ENCODE data around the gene TST.

The TST gene

GRCh38 chr22:37053310-37054055 lies 34.2 kb upstream of the TST start:
- DNase-seq (ENCODE audit: low read depth) = no peak

GRCh38 chr22:37052386-37053309 lies 33.4 kb upstream of the TST start:
- no peak for DNase-seq (ENCODE audit: low read depth)

GRCh38 chr22:37051391-37052385 lies 32.4 kb upstream of the TST start, which contains the start of gene KCTD17:
TSS of gene KCTD17 (plus strand) at chr22:37051742. CDS start at chr22:37051761, 19 bp downstream.
- DNase-seq (ENCODE audit: low read depth) = peak; percentile 75

- DNase-seq (ENCODE audit: low read depth) = no peak
These were observed 31.7 kb upstream of the TST start for GRCh38 chr22:37050913-37051312.

- no peak for DNase-seq (ENCODE audit: low read depth)
These were observed 30.0 kb upstream of the TST start for GRCh38 chr22:37049224-37049623.

- DNase-seq (ENCODE audit: low read depth) = no peak
These were observed 28.9 kb upstream of the TST start for GRCh38 chr22:37048133-37048532.

GRCh38 chr22:37047006-37047405 lies 27.8 kb upstream of the TST start:
- no peak for DNase-seq (ENCODE audit: low read depth)

- no peak for DNase-seq (ENCODE audit: low read depth)
These were observed 27.3 kb upstream of the TST start for GRCh38 chr22:37046589-37046988.

GRCh38 chr22:37045958-37046357 lies 26.7 kb upstream of the TST start:
- no peak for DNase-seq (ENCODE audit: low read depth)

- no peak for DNase-seq (ENCODE audit: low read depth)
These were observed 25.7 kb upstream of the TST start for GRCh38 chr22:37044634-37045625.

GRCh38 chr22:37043828-37044538 lies 24.7 kb upstream of the TST start:
- DNase-seq (ENCODE audit: low read depth) = peak; percentile 26

GRCh38 chr22:37043209-37043827 lies 24.1 kb upstream of the TST start:
- DNase-seq (ENCODE audit: low read depth) = no peak

GRCh38 chr22:37039466-37039865 lies 20.2 kb upstream of the TST start:
- DNase-seq (ENCODE audit: low read depth) = no peak

- no peak for DNase-seq (ENCODE audit: low read depth)
These were observed 18.4 kb upstream of the TST start for GRCh38 chr22:37037669-37038068.

GRCh38 chr22:37036655-37037377 lies 17.6 kb upstream of the TST start:
- no peak for DNase-seq (ENCODE audit: low read depth)

GRCh38 chr22:37033605-37034430 lies 14.6 kb upstream of the TST start:
- DNase-seq (ENCODE audit: low read depth) = no peak

GRCh38 chr22:37032535-37033460 lies 13.6 kb upstream of the TST start:
- no peak for DNase-seq (ENCODE audit: low read depth)

Data from stimulated activated CD8-positive, alpha-beta memory T cell treated with anti-CD3 and anti-CD28 coated beads, Interleukin-4, amount 100 ng/mL, for 24 hours (primary cell).